Pancreas (tissue), 10 donors: ENCODE measurements around the gene EDARADD. TPM values are rescaled to one million over a fixed set of nuclear protein-coding genes. Genes with fewer than 3 reads are reported as not detected.

Experiments
- ATAC-seq, 4 donors: fragments of 200-7000 bp; cut with Tn5 transposase; one replicate each; pipeline versions ENCODE4 v1.8.0 to v1.9.1; 2020; ENCODE audit warnings: mild to moderate bottlenecking in 4 of 4, moderate library complexity in 4 of 4
- DNase-seq, 6 donors: peaks; one replicate each; pipeline ENCODE4 v3.0.0-alpha.2; 2020
- FAIRE-seq: peaks from 2 replicates; lab custom pipeline; 2012; peaks lifted over from hg19 to GRCh38; lab: Jason Lieb, UNC
- H3K27ac ChIP-seq, 4 donors: fragments of 200-600 bp; sonication (generic); 1 replicate in 3 of 4; 2 replicates in 1 of 4; pipeline versions ENCODE4 v1.5.0 to v1.8.0; 2020
- H3K27me3 ChIP-seq, 4 donors: fragments of 200-600 bp; one replicate each; pipeline ENCODE4 v1.8.0; 2021
- H3K36me3 ChIP-seq, 3 donors: fragments of 200-600 bp; sonication (generic) in 1 of 3; one replicate each; pipeline versions ENCODE4 v1.5.0 to v1.8.0; 2020 to 2021
- H3K4me1 ChIP-seq, 3 donors: fragments of 200-600 bp; one replicate each; pipeline ENCODE4 v1.8.0; 2021
- H3K4me3 ChIP-seq, 4 donors: fragments of 200-600 bp; sonication (generic) in 2 of 4; one replicate each; pipeline versions ENCODE4 v1.5.0 to v1.8.0; 2020 to 2021
- H3K9me3 ChIP-seq, 4 donors: fragments of 200-600 bp; one replicate each; pipeline ENCODE4 v1.8.0; 2021
- WGBS, 2 donors: extraction: QIAGEN DNeasy Blood & Tissue Kit; methylation state at CpG; one replicate each; pipeline ENCODE4 v1.1.7; 2013; 5-methylcytosine and 5-hydroxymethylcytosine counted together
- intact Hi-C, 3 donors: fragments of 100-400 bp; cut with DNase I; formaldehyde crosslinking; loops; one replicate each; pipeline versions ENCODE4 v1.11.1 to v1.14.2; 2022
- polyA plus RNA-seq, 2 donors: library from polyadenylated mRNA; stranded (reverse); fragments of 200-250 nt; gene quantifications; one replicate each; pipeline ENCODE4 v1.2.3, GENCODE V29; 2013
- total RNA-seq, 6 donors: library from RNA; stranded (reverse); fragmentation: NEBNext Ultra II Directional in 4 of 6; extraction: Animal tissue kit (Norgen Biotek cat#: 25700) in 4 of 6; gene quantifications; one replicate each; pipeline versions ENCODE4 v1.2.1 to v1.2.4, GENCODE V29; 2021 to 2023
- TF ChIP-seq, protein P1 (sequence below), 4 donors: fragments of 200-600 bp; sonication (generic) in 3 of 4; IDR thresholded peaks; one replicate each; pipeline versions ENCODE4 v1.5.0 to v1.8.0; 2021; ENCODE audit warnings: antibody characterized with exemption in 4 of 4
- donor health status: healthy with polysubstance abuse.
- donor health status: DM: no; HTN: no; CAD: no; lungs with moderate emphysema.
- donor health status: DM: no; HTN: no; CAD: no.
- donor health status: control.
- donor health status: control.
- donor health status: Bipolar disorder and iron deficiency.
- donor health status: DM: yes; HTN: yes; CAD: no.
- donor health status: DM: no; HTN: no; CAD: no.
- donor health status: DM: no; HTN: no; CAD: no.
- donor health status: DM: yes; HTN: yes; CAD: no.

The EDARADD gene
- total and polyA plus RNA-seq, 8 donors, result 1.2 to 9.5 (median 3.0) TPM

DNA sequence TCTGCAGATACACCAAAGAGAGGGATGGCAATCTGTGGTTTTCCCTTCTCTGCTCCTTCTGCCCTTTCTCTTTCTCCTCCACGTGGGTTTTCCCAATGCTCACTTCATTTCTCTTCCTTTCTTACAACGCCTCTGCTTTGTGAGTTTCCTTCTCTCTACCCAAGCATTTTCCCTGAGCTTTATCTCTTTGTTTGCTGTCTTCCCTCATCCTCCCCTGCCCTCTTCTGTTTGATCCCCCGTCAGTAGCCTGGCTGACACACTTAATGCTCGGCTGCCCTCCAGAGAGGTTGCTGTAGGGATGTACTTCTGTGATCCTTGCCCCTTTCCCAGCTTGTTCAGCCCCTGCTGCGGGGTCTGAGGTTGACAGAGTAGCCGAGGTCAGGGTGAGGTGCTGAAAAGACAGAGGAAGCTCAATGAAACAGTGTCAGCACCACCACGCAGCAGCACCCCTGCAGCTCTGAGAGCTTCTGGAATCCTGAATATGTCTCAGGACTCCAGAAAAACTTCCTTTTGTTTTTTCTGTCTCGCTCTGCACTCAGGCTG is 6.0 kb downstream of the EDARADD start:
- H3K27me3 ChIP-seq, result no peaks in the 10 kb centered on the region

DNA sequence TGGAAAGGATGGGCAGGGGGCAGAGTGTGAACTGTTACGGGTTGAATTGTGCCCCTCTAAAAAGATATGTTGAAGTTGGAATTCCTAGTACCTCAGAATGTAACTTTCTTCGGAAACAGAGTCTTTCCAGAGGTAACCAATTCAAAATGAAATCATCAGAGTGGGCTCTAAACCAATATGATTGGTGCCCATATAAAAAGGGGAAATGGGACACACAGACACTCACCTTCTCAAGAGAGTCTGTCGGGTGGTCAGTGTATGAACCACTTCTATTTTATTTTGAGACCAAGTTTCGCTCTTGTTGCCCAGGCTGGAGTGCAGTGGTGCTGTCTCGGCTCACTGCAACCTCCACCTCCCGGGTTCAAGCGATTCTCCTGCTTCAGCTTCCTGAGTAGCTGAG is 7.6 kb downstream of the EDARADD start:
- no peaks in the 10 kb centered on the region for H3K4me1 ChIP-seq
- no peaks in the 10 kb centered on the region for H3K36me3 ChIP-seq
- WGBS, 2 donors, result 95 to 96% methylated on average over 7 of the region's 7 CpGs
- no peak overlapping the region for H3K27ac ChIP-seq
- no peak for FAIRE-seq
- DNase-seq, result no peak
- H3K9me3 ChIP-seq, result no peaks in the 10 kb centered on the region
- no peak for ATAC-seq
- H3K27me3 ChIP-seq, result no peaks in the 10 kb centered on the region
- TF ChIP-seq, protein P1, sequence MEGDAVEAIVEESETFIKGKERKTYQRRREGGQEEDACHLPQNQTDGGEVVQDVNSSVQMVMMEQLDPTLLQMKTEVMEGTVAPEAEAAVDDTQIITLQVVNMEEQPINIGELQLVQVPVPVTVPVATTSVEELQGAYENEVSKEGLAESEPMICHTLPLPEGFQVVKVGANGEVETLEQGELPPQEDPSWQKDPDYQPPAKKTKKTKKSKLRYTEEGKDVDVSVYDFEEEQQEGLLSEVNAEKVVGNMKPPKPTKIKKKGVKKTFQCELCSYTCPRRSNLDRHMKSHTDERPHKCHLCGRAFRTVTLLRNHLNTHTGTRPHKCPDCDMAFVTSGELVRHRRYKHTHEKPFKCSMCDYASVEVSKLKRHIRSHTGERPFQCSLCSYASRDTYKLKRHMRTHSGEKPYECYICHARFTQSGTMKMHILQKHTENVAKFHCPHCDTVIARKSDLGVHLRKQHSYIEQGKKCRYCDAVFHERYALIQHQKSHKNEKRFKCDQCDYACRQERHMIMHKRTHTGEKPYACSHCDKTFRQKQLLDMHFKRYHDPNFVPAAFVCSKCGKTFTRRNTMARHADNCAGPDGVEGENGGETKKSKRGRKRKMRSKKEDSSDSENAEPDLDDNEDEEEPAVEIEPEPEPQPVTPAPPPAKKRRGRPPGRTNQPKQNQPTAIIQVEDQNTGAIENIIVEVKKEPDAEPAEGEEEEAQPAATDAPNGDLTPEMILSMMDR (IDR thresholded peaks at IDR 0.05), result no peak
- no peak overlapping the region for H3K4me3 ChIP-seq
- intact Hi-C loops, result no loop called here

More for the DNA sequence above, 6.0 kb downstream of the EDARADD start:
- H3K9me3 ChIP-seq, result no peaks in the 10 kb centered on the region
- H3K36me3 ChIP-seq, result no peaks in the 10 kb centered on the region
- TF ChIP-seq, protein P1 (IDR thresholded peaks at IDR 0.05), result no peak
- H3K27ac ChIP-seq, result no peak overlapping the region
- intact Hi-C loops, result no loop called here
- no peak for ATAC-seq
- FAIRE-seq, result no peak
- WGBS, 2 donors, result 85 to 90% methylated on average over 8 of the region's 8 CpGs
- H3K4me1 ChIP-seq, result no peaks in the 10 kb centered on the region
- H3K4me3 ChIP-seq, result no peak overlapping the region
- DNase-seq, result no peak

DNA sequence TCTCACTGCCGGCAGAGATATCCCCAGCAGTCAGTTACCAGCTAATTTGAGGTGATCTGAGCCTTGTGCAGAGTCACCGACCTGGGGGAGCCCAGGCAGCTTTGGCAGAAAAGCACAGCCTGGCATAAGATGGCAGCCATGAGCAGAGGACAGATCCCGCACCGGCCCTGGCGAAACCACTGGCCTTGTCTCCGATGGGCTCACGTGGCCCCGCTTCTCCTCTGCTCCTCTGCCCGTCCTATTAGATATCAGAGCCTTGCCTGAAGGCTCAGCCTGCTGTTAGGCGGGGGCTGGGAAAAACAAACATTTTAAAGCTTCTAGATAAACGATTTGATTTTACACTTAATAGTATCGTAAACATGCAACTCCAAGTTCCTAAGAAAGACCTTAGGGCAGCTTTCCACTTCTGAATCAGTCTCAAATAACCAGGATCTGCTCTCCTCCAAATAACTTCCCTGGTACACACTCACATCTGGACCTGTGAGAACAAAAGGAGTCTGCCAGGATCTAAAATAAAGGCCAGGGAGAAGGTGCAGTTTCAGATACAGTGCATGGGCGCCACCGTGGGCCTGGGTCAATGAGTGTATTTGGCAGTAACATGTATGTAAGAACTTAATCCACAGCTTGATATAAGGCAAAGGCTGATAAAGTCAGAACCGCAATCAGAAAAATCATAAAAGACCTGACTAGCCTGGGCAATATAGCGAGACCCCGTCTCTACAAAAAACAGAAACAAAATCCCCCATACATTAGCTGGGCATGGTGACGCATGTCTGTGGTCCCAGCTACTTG is 10.0 kb downstream of the EDARADD start:
- Histone ChIP-seq H3K9me3 (no peaks in the 10 kb centered on the region), H3K27me3 (no peaks in the 10 kb centered on the region), H3K27ac (no peak overlapping the region), H3K36me3 (no peaks in the 10 kb centered on the region), H3K4me1 (no peaks in the 10 kb centered on the region), H3K4me3 (no peak overlapping the region)
- TF ChIP-seq, protein P1 (IDR thresholded peaks at IDR 0.05), result no peak
- 66 to 67% methylated on average over 18 of the region's 18 CpGs for WGBS, 2 donors
- FAIRE-seq, result no peak
- intact Hi-C loops, result no loop called here
- DNase-seq, result no peak
- ATAC-seq, result peak in 3 of 4 donors; percentile 34 to 73 (median 36)

DNA sequence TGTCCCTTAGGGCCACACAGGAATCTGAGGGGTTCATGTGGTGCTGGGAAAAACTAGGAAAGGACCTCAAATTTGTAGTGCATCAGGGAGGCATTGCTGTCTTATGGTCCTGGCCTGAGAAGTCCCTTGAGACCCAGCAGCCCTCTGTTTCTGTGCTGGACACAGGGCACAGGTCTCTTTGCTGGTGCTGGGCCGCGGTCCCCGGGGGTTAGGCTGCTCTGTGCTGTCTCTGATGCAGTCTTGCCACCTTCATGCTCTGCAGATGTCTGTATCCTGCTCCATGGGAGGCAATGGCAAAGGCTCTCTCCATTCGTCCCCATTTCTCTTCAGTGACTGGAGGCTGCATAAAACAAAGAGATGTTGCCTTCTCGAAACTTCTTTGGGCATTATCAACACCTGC is 13.0 kb downstream of the EDARADD start:
- no peaks in the 10 kb centered on the region for H3K4me1 ChIP-seq
- TF ChIP-seq, protein P1 (IDR thresholded peaks at IDR 0.05), result no peak
- H3K27ac ChIP-seq, result no peak overlapping the region
- H3K27me3 ChIP-seq, result no peaks in the 10 kb centered on the region
- FAIRE-seq (no peak), DNase-seq (no peak), ATAC-seq (no peak)
- H3K36me3 ChIP-seq, result no peaks in the 10 kb centered on the region
- 89 to 93% methylated on average over 5 of the region's 5 CpGs for WGBS, 2 donors
- H3K4me3 ChIP-seq, result no peak overlapping the region
- no peaks in the 10 kb centered on the region for H3K9me3 ChIP-seq
- intact Hi-C loops, result no loop called here

DNA sequence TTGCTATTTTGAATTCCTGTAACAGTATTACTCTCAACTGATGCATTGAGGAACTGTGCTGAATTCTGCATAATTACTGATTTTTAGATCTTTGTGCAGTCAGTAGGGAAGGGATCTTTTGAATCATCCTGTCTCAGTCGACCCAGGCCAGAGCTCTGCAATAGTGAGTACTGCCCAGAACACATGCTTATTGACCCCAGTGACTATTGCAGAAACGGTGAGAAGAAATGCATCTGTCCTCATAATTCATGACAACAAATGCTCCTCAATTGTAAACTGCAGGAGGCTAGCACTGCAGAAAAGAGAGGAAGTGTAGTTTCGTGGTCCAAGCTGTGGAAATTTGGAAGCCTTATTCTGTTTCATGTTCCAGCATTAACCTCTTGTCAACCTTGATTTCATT is 19.6 kb downstream of the EDARADD start:
- WGBS, 2 donors, result 10 to 13% methylated on average over 3 of the region's 3 CpGs
- DNase-seq, result no peak
- no peak for FAIRE-seq
- no peaks in the 10 kb centered on the region for H3K27me3 ChIP-seq
- H3K9me3 ChIP-seq, result no peaks in the 10 kb centered on the region
- no peak overlapping the region for H3K4me3 ChIP-seq
- ATAC-seq, result peak in 3 of 4 donors; percentile 51 to 80 (median 67)
- intact Hi-C loops, result no loop called here
- TF ChIP-seq, protein P1 (IDR thresholded peaks at IDR 0.05), result no peak
- no peak overlapping the region for H3K27ac ChIP-seq
- H3K4me1 ChIP-seq, result peaks cover 0 to 12% (median 10%) of the 10 kb centered on the region in 3 donors
- no peaks in the 10 kb centered on the region for H3K36me3 ChIP-seq
